ENCODE results near the gene CMTM8. TPM values are rescaled to one million over a fixed set of nuclear protein-coding genes. Genes with fewer than 3 reads are reported as not detected.

Gene CMTM8
- total and polyA plus RNA-seq, 2 of the 8 experiments (the other 6 are each of a cell fraction or from before 2014, with no cell fraction given) = 10.5 to 22.4 TPM

GRCh38 chr3:32276279-32276841 is 37.9 kb downstream of the CMTM8 start (continued):
- TF ChIP-seq SIN3A (conservative IDR thresholded peaks at IDR 0.05 in 1 of 2, IDR thresholded peaks at IDR 0.05 in 1 of 2; ENCODE audit: low read depth in 1 of 2, low read length in 2 of 2) (no peak), RAD21 (IDR thresholded peaks at IDR 0.05 in 1 of 2, conservative IDR thresholded peaks at IDR 0.05 in 1 of 2; ENCODE audit: low read depth in 2 of 2, low read length in 2 of 2) (no peak), SIX5 (IDR thresholded peaks at IDR 0.05; ENCODE audit: low read depth, low read length) (no peak), JUN (IDR thresholded peaks at IDR 0.05; ENCODE audit: low read depth, low read length) (no peak), GABPA (IDR thresholded peaks at IDR 0.05; ENCODE audit: borderline replicate concordance, insufficient read depth, low read length) (no peak), MAFK (IDR thresholded peaks at IDR 0.05; ENCODE audit: low read depth, low read length) (no peak), EZH2 (IDR thresholded peaks at IDR 0.05; ENCODE audit: low read depth, low read length, severe bottlenecking) (no peak)
